Motor neuron (in vitro differentiated cells): ENCODE data around the gene PRG2. TPM values are rescaled to one million over a fixed set of nuclear protein-coding genes. Genes with fewer than 3 reads are reported as not detected.
A peak's percentile ranks its signal among the peaks of the same experiment; 100 is the strongest.
"Not testable (repeated sequence)": the region's sequence is repeated elsewhere in the genome, so short reads cannot be mapped to it uniquely, and the experiment has no call there.

Source experiments
- ATAC-seq, 8 experiments: fragments of 200-7000 bp; cut with Tn5 transposase; replicated peaks in 6 of 8; 2 replicates each; pipeline ENCODE4 v1.8.0; 2021; ENCODE audit warnings: mild to moderate bottlenecking in 8 of 8, moderate library complexity in 8 of 8
- H3K27ac ChIP-seq, 2 donors: fragments of 250-450 bp; sonication (Bioruptor Pico); 2 replicates each; pipeline ENCODE4 v1.9.0; 2021; ENCODE audit warnings: antibody characterized with exemption in 2 of 2, mild to moderate bottlenecking in 2 of 2, moderate library complexity in 1 of 2
- H3K4me1 ChIP-seq, 2 donors: fragments of 250-450 bp; sonication (Bioruptor Pico); replicated peaks in 1 of 2; 2 replicates each; pipeline ENCODE4 v1.6.1; 2021; ENCODE audit warnings: antibody characterized with exemption in 2 of 2, mild to moderate bottlenecking in 2 of 2, moderate library complexity in 1 of 2
- H3K4me3 ChIP-seq, 5 donors: fragments of 250-450 bp; sonication (Bioruptor Pico); 2 replicates each; pipeline ENCODE4 v1.9.0; 2021; ENCODE audit warnings: antibody characterized with exemption in 5 of 5, mild to moderate bottlenecking in 5 of 5, moderate library complexity in 4 of 5
- WGBS, 10 experiments: fragments of 450-650 bp; shearing (Covaris generic); methylation state at CpG; one replicate each; pipeline ENCODE4 v1.0.0; 2022; 5-methylcytosine and 5-hydroxymethylcytosine counted together
- in situ Hi-C, 9 experiments: fragments of 400-800 bp; cut with MboI; loops; one replicate each; pipeline ENCODE4 v1.15.0; 2021; ENCODE audit warnings: low sequenced_read_pairs in 9 of 9, low pct_unique_long_range_greater_than_20kb in 2 of 9; ENCODE audit not compliant: unreplicated experiment in 9 of 9
- total RNA-seq, 8 experiments: library from RNA; unstranded; fragments of 300-600 nt; gene quantifications; 2 replicates each; pipeline versions ENCODE4 v1.2.3 to v1.2.4, GENCODE V29; 2022

The PRG2 gene
- total RNA-seq, 8 experiments from 2014 or later, result 0.18 to 1.1 (median 0.29) TPM; not detected in 5

DNA sequence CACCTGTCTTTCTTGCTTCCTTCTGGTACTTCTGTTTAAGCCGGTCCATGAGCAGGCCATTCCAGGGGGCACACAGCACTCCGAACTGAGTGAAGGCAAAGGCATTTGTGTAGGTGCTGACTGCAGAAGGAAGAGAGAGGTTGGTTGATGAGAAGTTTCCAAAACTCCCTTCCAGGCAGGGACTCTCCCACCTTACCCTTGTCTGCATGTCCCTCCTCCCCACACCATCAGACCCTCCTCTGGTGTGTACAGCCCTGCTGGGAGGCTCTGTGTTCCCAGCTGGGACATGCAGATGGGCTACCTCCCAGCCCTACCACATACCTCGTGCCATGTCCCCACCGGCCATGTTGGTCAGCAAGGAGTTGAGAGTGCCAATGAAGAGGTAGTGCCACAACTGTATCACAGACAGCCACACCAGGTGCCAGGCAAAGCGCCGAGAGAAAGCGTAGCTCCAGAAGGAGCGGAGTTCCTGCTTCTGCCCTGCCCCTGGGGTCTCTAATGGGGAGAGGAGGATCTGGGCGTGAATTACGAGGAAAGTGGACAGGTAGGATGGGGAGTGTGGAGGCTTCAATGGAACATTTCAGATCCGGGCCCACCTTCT, 24.3 kb upstream of the PRG2 start:
- H3K27ac ChIP-seq, result no peak overlapping the region
- ATAC-seq, result no peak
- H3K4me3 ChIP-seq, result no peak overlapping the region
- H3K4me1 ChIP-seq, result no peaks in the 10 kb centered on the region
- in situ Hi-C loops, result no loop called here
- 69 to 100% (median 83%) methylated on average over 1 to 7 of the region's 11 CpGs; no CpG with 5 or more reads in 2 of the 10 experiments for WGBS, 10 experiments

GRCh38 chr11:57413681-57414080, 23.2 kb upstream of the PRG2 start:
- WGBS, 10 experiments, result 43 to 100% (median 78%) methylated on average over 1 to 3 of the region's 4 CpGs; no CpG with 5 or more reads in 3 of the 10 experiments
- ATAC-seq, result no peak

DNA sequence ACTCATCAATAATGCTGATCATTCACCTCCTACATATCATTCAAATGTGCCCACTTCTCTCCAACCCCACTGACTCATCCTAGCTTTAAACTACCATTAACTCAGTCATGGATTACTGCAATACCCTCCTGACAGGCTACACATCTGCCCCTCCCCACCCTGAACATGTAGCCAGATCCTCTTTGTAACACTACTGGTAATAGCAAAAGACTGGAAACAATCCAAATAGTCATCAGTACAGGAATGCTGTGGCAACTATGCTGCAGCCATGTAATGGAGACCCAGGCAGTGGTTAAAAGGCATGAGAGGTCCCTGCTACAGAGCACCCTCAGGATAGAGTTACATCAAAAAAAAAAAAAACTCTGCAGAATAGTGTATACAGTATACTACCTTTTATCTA, 19.8 kb upstream of the PRG2 start:
- ATAC-seq, result no peak
- in situ Hi-C loops, result no loop called here

More at GRCh38 chr11:57413681-57414080, 23.2 kb upstream of the PRG2 start:
- H3K4me3 ChIP-seq, result no peak overlapping the region
- in situ Hi-C loops, result no loop called here
- H3K27ac ChIP-seq, result no peak overlapping the region
- no peaks in the 10 kb centered on the region for H3K4me1 ChIP-seq

GRCh38 chr11:57409321-57410100, 19.1 kb upstream of the PRG2 start:
- Histone ChIP-seq H3K4me1 (no peaks in the 10 kb centered on the region), H3K4me3 (no peak overlapping the region), H3K27ac (no peak overlapping the region)
- in situ Hi-C loops, result no loop called here
- ATAC-seq, result no peak
- WGBS, 10 experiments, result 80 to 100% (median 95%) methylated on average over 1 to 11 of the region's 18 CpGs; no CpG with 5 or more reads in 5 of the 10 experiments

More for the DNA sequence above, 19.8 kb upstream of the PRG2 start:
- H3K4me3 ChIP-seq, result no peak overlapping the region
- no peaks in the 10 kb centered on the region for H3K4me1 ChIP-seq
- H3K27ac ChIP-seq, result no peak overlapping the region

- no peak overlapping the region for H3K4me3 ChIP-seq
- no peak overlapping the region for H3K27ac ChIP-seq
- no peak for ATAC-seq
- no peaks in the 10 kb centered on the region for H3K4me1 ChIP-seq
- 57 to 100% (median 85%) methylated on average over 1 to 2 of the region's 2 CpGs; no CpG with 5 or more reads in 4 of the 10 experiments for WGBS, 10 experiments
- in situ Hi-C loops, result no loop called here
Measured at GRCh38 chr11:57408771-57409170, 18.3 kb upstream of the PRG2 start.

GRCh38 chr11:57407941-57408475, 17.6 kb upstream of the PRG2 start:
- Histone ChIP-seq H3K4me3 (no peak overlapping the region), H3K27ac (no peak overlapping the region), H3K4me1 (no peaks in the 10 kb centered on the region)
- in situ Hi-C loops, result no loop called here
- 71 to 100% (median 100%) methylated on average over 1 to 8 of the region's 8 CpGs; no CpG with 5 or more reads in 3 of the 10 experiments for WGBS, 10 experiments
- no peak for ATAC-seq

- ATAC-seq, result peak in 1 of 8 experiments; percentile 71
- H3K4me1 ChIP-seq, result no peaks in the 10 kb centered on the region
- in situ Hi-C loops, result no loop called here
- H3K4me3 ChIP-seq, result no peak overlapping the region
- no peak overlapping the region for H3K27ac ChIP-seq
- WGBS, 10 experiments, result 55 to 100% (median 90%) methylated on average over 1 to 6 of the region's 9 CpGs; no CpG with 5 or more reads in 1 of the 10 experiments
Measured at GRCh38 chr11:57407010-57407920, 16.8 kb upstream of the PRG2 start.

DNA sequence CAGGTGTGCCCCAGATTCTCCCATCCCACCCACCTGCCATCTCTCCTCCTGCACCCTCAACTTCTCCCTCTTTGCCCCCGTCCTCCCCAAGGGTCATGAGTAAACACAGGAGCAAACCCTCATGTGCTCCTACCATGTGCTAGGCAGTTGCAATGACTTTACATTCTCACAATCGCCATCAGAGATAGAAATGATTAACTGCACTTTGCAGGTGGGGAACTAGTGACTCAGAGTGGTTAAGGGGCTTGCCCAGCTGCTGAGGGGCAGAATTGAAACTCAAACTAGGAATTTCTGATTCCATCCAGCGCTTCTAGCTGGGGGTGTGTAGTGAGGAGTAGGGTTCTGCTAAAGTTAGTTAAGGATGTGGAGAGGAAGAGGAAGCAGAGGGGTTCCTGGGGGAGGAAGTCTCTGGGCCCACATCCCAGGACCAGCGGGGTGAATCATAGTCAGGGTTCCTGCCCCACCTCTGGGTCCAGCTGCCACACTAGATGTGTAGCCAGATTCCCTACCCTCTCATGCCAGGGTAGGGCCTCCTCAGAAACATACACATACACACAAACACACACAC, 16.0 kb upstream of the PRG2 start:
- WGBS, 10 experiments, result 100% methylated on average over 1 of the region's 4 CpGs; no CpG with 5 or more reads in 9 of the 10 experiments
- Histone ChIP-seq H3K4me1 (no peaks in the 10 kb centered on the region), H3K4me3 (no peak overlapping the region), H3K27ac (no peak overlapping the region)
- in situ Hi-C loops, result no loop called here
- no peak for ATAC-seq

GRCh38 chr11:57405271-57405860, 14.9 kb upstream of the PRG2 start:
- in situ Hi-C loops, result no loop called here

GRCh38 chr11:57403802-57404147, 13.3 kb upstream of the PRG2 start:
- Histone ChIP-seq H3K4me1 (no peaks in the 10 kb centered on the region), H3K27ac (no peak overlapping the region), H3K4me3 (no peak overlapping the region)
- 56 to 100% (median 63%) methylated on average over 1 to 2 of the region's 2 CpGs; no CpG with 5 or more reads in 4 of the 10 experiments for whole genome bisulfite sequencing, 10 experiments
- no peak for ATAC-seq
- in situ Hi-C loops, result no loop called here

More at GRCh38 chr11:57405271-57405860, 14.9 kb upstream of the PRG2 start:
- no peak overlapping the region for H3K4me3 ChIP-seq
- no peaks in the 10 kb centered on the region for H3K4me1 ChIP-seq
- ATAC-seq, result peak in 1 of 8 experiments; percentile 49
- WGBS, 10 experiments, result 0 to 100% (median 48%) methylated on average over 1 to 4 of the region's 4 CpGs; no CpG with 5 or more reads in 1 of the 10 experiments
- no peak overlapping the region for H3K27ac ChIP-seq

GRCh38 chr11:57403003-57403801, 12.8 kb upstream of the PRG2 start:
- H3K4me3 ChIP-seq, in situ Hi-C loops, H3K4me1 ChIP-seq, H3K27ac ChIP-seq, ATAC-seq: not testable (repeated sequence)
- 41 to 83% (median 78%) methylated on average over 1 to 5 of the region's 6 CpGs; no CpG with 5 or more reads in 1 of the 10 experiments for WGBS, 10 experiments
